Naive B cell (primary cell): ENCODE data around the gene LRRC1. TPM values are rescaled to one million over a fixed set of nuclear protein-coding genes. Genes with fewer than 3 reads are reported as not detected.

Source experiments
- ATAC-seq, 2 donors: fragments of 150-1000 bp; cut with Tn5 transposase; 2 replicates each; pipeline ENCODE4 v1.10.0; 2021; ENCODE audit warnings: low read depth in 2 of 2, mild to moderate bottlenecking in 2 of 2, moderate library complexity in 2 of 2
- DNase-seq: peaks from one replicate; pipeline ENCODE4 v3.0.0; 2022
- H3K27ac Mint-ChIP-seq, 6 donors: one replicate each; pipeline ENCODE4 v1.8.0; 2020 to 2022; ENCODE audit warnings: mild to moderate bottlenecking in 6 of 6, mixed read lengths in 6 of 6, moderate library complexity in 5 of 6, inconsistent platforms in 2 of 6
- H3K27me3 Mint-ChIP-seq, 3 donors: one replicate each; pipeline ENCODE4 v1.8.0; 2021 to 2022; ENCODE audit warnings: mixed read lengths in 3 of 3, mild to moderate bottlenecking in 1 of 3
- H3K36me3 Mint-ChIP-seq, 2 donors: one replicate each; pipeline ENCODE4 v1.8.0; 2020 to 2022; ENCODE audit warnings: mixed read lengths in 2 of 2, inconsistent platforms in 1 of 2, mild to moderate bottlenecking in 1 of 2
- H3K4me1 Mint-ChIP-seq, 3 donors: one replicate each; pipeline ENCODE4 v1.8.0; 2020 to 2022; ENCODE audit warnings: mixed read lengths in 3 of 3, inconsistent platforms in 1 of 3, mild to moderate bottlenecking in 1 of 3, moderate library complexity in 1 of 3
- H3K4me3 Mint-ChIP-seq, 8 donors: one replicate each; pipeline ENCODE4 v1.8.0; 2020 to 2022; ENCODE audit warnings: mild to moderate bottlenecking in 8 of 8, mixed read lengths in 8 of 8, moderate library complexity in 8 of 8, inconsistent platforms in 2 of 8
- H3K9me3 Mint-ChIP-seq, 7 donors: one replicate each; pipeline ENCODE4 v1.8.0; 2020 to 2022; ENCODE audit warnings: mixed read lengths in 7 of 7, mild to moderate bottlenecking in 5 of 7, inconsistent platforms in 2 of 7, moderate library complexity in 1 of 7
- polyA plus RNA-seq, 6 donors: library from polyadenylated mRNA; unstranded; fragments of 300-500 nt; fragmentation: Illumina TruSeq; gene quantifications; one replicate each; pipeline ENCODE4 v1.2.3, GENCODE V29; 2021; ENCODE audit warnings: low read depth in 6 of 6

Gene LRRC1
- polyA plus RNA-seq, 6 donors from 2014 or later = 1.8 to 7.1 (median 3.7) TPM

DNA sequence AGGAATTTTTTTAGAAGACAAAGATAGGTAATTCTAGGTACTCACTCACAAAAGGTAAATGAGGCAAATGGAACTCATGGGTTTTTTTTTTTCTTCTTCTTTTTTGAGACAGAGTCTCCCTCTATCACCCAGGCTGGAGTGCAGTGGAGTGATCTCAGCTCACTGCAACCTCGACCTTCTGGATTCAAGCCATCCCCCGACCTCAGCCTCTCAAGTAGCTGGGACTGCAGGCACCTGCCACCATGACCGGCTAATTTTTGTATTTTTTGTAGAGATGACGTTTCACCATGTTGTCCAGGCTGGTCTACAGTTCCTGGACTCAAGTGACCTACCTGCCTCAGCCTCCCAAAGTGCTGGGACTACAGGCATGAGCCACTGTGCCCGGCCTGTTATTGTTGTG, 126.1 kb downstream of the LRRC1 start:
- no peak overlapping the region for H3K27ac Mint-ChIP-seq
- no peaks in the 10 kb centered on the region for H3K27me3 Mint-ChIP-seq
- DNase-seq = no peak
- ATAC-seq = no peak
- no peaks in the 10 kb centered on the region for H3K4me1 Mint-ChIP-seq
- H3K36me3 Mint-ChIP-seq = peaks cover 23 to 24% of the 10 kb centered on the region in 2 donors
- no peak overlapping the region for H3K4me3 Mint-ChIP-seq
- H3K9me3 Mint-ChIP-seq = no peaks in the 10 kb centered on the region

DNA sequence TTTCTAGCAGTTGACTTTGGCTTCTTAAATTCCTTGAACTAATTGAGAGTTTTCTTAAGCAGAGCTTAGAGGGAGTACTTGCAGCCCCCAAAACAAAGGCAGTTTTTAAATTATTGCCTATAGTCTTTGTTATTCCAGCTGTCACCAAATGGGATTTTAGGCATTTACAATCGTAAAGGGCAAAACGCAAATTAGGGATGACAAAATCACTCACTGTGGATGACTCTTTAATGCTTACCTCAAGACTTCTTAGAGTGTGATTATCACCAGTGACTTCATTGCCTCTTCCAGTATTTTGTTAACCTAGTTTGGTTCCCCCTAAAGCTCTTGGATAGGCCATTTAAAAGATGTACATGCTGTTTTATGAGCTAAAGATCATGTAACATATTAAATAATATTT, 126.8 kb downstream of the LRRC1 start:
- no peak overlapping the region for H3K4me3 Mint-ChIP-seq

DNA sequence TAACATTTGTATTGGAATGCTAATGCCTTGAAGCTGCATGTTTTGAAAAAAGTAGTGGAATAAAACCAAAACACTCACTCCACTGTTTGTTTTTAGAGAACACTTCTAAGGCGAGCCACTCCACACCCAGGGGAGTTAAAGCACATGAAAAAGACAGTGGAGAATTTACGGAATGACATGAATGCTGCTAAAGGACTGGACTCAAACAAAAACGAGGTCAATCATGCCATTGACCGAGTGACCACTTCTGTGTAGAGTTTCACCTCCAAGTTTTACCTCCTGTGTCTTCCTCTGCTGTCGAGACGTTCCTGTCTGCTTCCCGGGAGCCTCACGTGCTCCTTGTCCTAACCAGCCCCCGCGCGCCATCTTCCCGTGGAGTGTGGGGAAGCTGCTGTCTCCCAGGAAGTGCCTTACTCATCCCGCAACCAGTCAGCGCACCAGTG, 127.8 kb downstream of the LRRC1 start:
- Mint-ChIP-seq H3K4me1 (no peaks in the 10 kb centered on the region), H3K4me3 (no peak overlapping the region), H3K27me3 (no peaks in the 10 kb centered on the region), H3K27ac (no peak overlapping the region), H3K36me3 (peaks cover 23 to 24% of the 10 kb centered on the region in 2 donors), H3K9me3 (no peaks in the 10 kb centered on the region)
- no peak for DNase-seq
- ATAC-seq = no peak

More for the DNA sequence above, 126.8 kb downstream of the LRRC1 start:
- H3K9me3 Mint-ChIP-seq = no peaks in the 10 kb centered on the region
- peaks cover 23 to 24% of the 10 kb centered on the region in 2 donors for H3K36me3 Mint-ChIP-seq
- no peak for ATAC-seq
- no peak overlapping the region for H3K27ac Mint-ChIP-seq
- H3K27me3 Mint-ChIP-seq = no peaks in the 10 kb centered on the region
- no peaks in the 10 kb centered on the region for H3K4me1 Mint-ChIP-seq
- DNase-seq = no peak

DNA sequence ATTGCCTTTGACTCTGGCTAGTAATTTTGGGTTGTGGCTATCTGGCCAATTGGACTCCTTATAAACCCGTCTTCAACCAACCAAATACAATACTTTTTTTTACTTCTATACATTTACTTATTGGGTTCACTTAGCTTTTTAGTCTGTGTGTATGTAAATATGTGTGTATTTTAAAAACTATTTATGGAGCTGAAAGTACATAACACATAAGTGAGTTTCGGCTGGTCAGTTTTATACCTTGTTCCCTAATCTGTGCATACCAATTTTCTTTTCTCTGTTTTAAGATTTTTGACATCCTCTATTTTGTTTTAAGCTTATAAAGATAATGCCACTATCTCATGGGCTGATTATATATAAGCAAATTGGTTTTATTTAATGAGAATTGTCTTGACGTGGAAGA, 129.5 kb downstream of the LRRC1 start:
- Mint-ChIP-seq H3K27ac (no peak overlapping the region), H3K27me3 (no peaks in the 10 kb centered on the region), H3K9me3 (no peaks in the 10 kb centered on the region), H3K36me3 (peaks cover 23 to 30% of the 10 kb centered on the region in 2 donors), H3K4me3 (no peak overlapping the region), H3K4me1 (no peaks in the 10 kb centered on the region)
- ATAC-seq = no peak
- no peak for DNase-seq

DNA sequence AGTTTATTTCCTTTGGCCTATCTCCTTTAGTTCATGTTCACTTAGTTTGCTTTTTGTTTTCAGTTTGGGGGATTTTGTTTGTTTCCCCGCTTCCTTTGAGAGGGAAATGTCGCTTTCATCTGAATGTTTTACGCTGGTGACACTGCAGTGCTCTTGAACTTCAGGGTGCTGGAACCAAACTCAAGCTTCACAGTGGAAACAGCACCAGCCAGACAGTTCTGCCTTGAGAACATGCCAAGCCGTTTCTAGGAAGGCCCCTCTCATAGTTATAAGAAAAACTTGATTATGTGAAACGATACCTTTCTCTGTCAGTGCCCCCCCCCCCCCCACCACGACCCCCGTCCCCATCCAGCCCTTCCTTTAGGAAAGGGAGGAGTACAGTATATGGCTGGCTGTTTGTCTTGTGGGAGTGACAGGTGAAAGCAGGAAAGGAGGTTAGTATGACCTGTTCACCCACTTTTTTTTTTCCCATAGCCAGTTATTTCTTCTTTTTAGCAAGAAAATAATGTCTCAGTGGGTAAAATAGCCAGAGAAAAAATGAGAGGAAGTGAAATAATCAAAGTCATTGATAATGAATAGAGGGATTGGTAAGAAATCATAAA, 130.1 kb downstream of the LRRC1 start:
- peaks cover 17 to 24% of the 10 kb centered on the region in 2 donors for H3K36me3 Mint-ChIP-seq
- H3K9me3 Mint-ChIP-seq = no peaks in the 10 kb centered on the region
- peaks cover 0 to 3% (median 0%) of the 10 kb centered on the region in 3 donors for H3K4me1 Mint-ChIP-seq
- DNase-seq = no peak
- no peaks in the 10 kb centered on the region for H3K27me3 Mint-ChIP-seq
- ATAC-seq = no peak
- no peak overlapping the region for H3K27ac Mint-ChIP-seq
- H3K4me3 Mint-ChIP-seq = no peak overlapping the region

DNA sequence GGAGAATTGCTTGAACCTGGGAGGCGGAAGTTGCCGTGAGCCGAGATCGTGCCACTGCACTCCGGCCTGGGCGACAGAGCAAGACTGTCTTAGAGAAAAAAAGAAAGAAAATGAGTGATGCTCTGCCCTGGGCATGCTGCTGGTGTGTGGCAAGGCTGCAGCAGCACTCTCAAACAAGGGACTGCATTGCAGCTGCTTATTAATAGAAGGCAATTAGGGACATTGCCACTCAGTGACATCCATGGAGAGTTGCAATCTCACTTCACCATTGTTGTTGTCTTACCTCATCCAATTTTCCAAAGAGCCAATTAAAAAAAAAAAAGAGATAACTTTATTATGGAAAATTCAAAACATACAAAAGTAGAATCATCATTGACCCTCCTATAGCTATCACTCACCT, 131.1 kb downstream of the LRRC1 start:
- DNase-seq = no peak
- Mint-ChIP-seq H3K36me3 (peaks cover 7 to 19% of the 10 kb centered on the region in 2 donors), H3K27ac (no peak overlapping the region), H3K4me1 (peaks cover 0 to 10% (median 0%) of the 10 kb centered on the region in 3 donors), H3K27me3 (no peaks in the 10 kb centered on the region), H3K9me3 (no peaks in the 10 kb centered on the region), H3K4me3 (no peak overlapping the region)
- ATAC-seq = no peak

DNA sequence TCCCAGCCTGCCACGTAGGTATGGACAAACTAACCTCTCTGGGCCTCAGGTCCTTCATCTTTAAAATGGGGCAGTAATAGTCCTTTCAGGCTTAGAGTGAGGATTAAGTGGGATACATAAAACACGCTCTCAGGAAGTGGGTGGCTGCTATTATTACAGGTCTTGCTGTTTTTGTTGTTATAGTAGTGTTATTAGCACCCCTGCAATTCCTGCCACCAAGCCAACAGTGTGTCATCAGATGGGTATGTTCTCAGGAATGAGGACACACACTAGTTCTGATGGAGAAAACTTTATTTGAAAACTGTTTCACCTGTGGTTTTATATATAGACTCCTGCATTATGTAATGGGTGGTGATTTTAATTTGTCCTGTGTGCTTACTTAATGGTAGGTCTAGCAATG, 131.7 kb downstream of the LRRC1 start:
- no peak for DNase-seq
- no peak for ATAC-seq
- Mint-ChIP-seq H3K4me1 (peaks cover 0 to 12% (median 0%) of the 10 kb centered on the region in 3 donors), H3K27ac (no peak overlapping the region), H3K36me3 (peaks cover 1 to 14% of the 10 kb centered on the region in 2 donors), H3K27me3 (no peaks in the 10 kb centered on the region), H3K9me3 (no peaks in the 10 kb centered on the region), H3K4me3 (no peak overlapping the region)

DNA sequence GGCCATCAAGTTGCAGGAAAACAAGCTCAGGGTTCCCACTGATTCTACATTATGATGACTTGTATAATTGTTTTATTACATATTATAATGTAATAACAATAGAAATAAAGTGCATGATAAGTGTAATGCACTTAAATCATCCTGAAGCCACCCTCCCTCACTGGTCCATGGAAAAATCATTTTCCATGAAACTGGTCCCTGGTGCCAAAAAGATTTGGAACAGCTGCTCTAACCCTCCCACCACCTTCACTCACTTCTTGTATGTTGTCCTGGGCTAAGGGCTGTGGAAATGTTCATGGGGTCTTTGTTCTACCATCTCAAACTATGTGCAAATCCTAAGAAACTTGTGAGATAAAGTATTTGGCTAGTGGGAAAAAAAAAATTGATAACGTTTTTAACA, 133.8 kb downstream of the LRRC1 start:
- Mint-ChIP-seq H3K9me3 (no peaks in the 10 kb centered on the region), H3K4me1 (peaks cover 0 to 12% (median 0%) of the 10 kb centered on the region in 3 donors), H3K36me3 (peaks cover 0 to 6% of the 10 kb centered on the region in 2 donors), H3K27me3 (no peaks in the 10 kb centered on the region), H3K27ac (no peak overlapping the region), H3K4me3 (no peak overlapping the region)
- ATAC-seq (no peak), DNase-seq (no peak)

DNA sequence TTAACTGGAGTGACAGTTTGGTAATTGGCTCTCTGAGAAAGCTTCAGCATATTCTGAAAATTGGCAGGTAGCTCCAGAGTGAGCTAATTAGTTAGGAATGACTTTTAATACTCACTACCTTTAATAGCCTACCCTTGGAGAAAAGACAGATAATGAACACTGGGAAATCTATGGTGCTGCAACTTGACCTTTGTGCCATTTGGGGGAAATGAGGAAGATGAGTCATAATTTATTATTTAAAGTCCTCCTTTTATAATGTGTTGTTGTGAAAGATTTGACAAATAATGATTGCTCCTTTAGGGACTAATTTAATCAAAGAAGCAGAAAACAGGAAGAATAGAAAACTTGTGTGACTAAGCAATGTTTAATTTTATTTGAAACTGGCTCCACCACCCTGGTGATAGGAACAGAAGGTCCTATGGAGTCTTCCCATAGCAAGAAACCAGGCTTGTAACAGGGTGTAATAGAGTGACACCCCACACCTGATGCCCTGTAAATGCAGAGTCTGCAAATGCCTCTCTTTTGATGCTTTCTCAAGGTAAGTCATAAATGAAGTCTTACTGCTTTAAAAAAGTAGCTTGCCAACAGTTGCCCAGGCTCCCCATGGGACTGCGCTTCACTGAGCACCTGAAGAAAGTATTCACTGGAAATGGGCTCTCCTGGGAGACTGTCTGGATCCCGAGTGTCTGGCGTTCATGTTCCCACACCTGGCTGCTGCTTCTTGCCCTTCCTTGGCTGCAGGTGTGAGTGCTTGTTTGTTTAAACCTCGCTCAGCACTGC, 134.4 kb downstream of the LRRC1 start:
- Mint-ChIP-seq H3K9me3 (no peaks in the 10 kb centered on the region), H3K36me3 (peaks cover 0 to 6% of the 10 kb centered on the region in 2 donors), H3K27me3 (no peaks in the 10 kb centered on the region), H3K4me1 (peaks cover 0 to 12% (median 0%) of the 10 kb centered on the region in 3 donors), H3K27ac (no peak overlapping the region), H3K4me3 (no peak overlapping the region)
- DNase-seq (no peak), ATAC-seq (no peak)

DNA sequence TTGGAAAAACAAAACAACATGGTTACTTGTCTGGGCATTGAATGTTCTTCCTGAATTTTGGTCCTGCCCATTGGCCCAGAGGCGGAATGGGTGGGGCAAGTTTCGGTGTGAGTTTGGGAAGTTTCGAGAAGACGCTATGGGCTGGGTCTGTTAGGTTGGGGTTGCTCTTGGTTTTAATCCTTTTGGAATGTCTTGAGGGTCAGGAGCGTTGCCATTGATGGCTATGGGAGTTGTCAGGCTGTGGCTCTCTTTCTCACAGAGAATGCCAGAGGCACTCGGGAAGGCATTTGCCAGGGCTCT, 135.0 kb downstream of the LRRC1 start:
- Mint-ChIP-seq H3K9me3 (peaks cover 0 to under 1% (median 0%) of the 10 kb centered on the region in 7 donors), H3K4me3 (no peak overlapping the region), H3K27ac (no peak overlapping the region), H3K36me3 (peaks cover 0 to 6% of the 10 kb centered on the region in 2 donors), H3K27me3 (no peaks in the 10 kb centered on the region), H3K4me1 (peaks cover 0 to 12% (median 0%) of the 10 kb centered on the region in 3 donors)
- DNase-seq = no peak
- ATAC-seq = no peak

DNA sequence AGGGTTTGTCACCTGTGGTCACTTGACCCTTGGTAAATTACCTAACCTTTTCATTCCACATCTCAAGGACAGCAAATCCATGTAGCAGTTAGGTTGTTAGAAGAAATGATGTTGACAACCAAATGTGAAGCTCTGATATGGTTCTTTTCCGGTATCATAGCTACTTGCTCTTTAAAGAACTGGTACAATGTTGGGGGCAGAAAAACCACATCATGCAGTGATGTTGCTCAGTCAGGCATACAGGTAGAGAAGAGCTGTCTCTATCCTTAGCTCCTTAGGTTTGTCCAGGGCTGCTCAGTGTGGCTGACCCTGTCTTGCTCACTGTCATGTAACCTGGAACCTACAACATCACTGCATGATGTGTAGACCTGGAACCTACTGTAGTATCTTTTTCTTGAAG, 135.5 kb downstream of the LRRC1 start:
- Mint-ChIP-seq H3K27ac (no peak overlapping the region), H3K36me3 (peaks cover 0 to 6% of the 10 kb centered on the region in 2 donors), H3K4me3 (no peak overlapping the region), H3K9me3 (peaks cover 0 to 2% (median 0%) of the 10 kb centered on the region in 7 donors), H3K27me3 (no peaks in the 10 kb centered on the region), H3K4me1 (peaks cover 0 to 12% (median 0%) of the 10 kb centered on the region in 3 donors)
- DNase-seq (no peak), ATAC-seq (no peak)

DNA sequence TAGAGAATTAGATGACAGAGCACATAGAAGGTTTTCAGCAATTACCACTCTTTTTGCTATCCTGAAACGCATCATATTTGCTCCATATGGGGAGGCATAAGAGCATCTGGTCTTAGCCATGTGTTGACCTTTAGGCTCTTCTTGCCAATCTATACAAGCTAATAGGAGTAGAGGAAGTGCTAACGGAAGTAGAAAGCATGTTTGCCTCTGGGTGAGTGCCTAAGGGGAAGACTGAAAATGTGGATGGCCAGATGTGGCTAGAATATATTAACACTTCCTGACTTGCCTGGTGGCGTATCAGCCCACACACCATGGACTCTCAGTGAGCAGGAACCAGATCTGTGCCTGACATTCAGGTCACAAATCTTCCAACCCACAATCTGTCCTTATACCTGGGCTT, 136.3 kb downstream of the LRRC1 start:
- no peak for ATAC-seq
- peaks cover 0 to 12% (median 0%) of the 10 kb centered on the region in 3 donors for H3K4me1 Mint-ChIP-seq
- peaks cover 0 to 2% (median 0%) of the 10 kb centered on the region in 7 donors for H3K9me3 Mint-ChIP-seq
- no peak for DNase-seq
- no peak overlapping the region for H3K27ac Mint-ChIP-seq
- H3K4me3 Mint-ChIP-seq = no peak overlapping the region
- H3K36me3 Mint-ChIP-seq = peaks cover 0 to 6% of the 10 kb centered on the region in 2 donors
- no peaks in the 10 kb centered on the region for H3K27me3 Mint-ChIP-seq

DNA sequence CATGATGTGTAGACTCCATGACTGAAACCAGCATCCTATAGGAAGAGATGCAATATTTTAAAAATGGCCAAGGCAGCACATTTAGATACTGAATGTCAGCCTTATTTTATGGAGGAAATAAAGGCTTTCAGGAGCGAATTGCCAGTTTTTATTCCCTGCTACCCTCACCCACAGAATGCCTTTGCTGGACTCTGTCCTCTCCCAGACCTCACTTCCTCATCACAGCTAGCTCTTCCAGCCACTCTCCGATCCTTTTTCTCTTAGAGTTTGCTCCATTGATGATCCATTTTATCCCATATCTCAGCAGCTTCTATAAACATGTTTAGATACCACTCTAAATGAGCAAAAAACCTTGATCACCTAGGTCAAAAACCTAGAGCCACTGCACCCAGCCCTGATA, 137.7 kb downstream of the LRRC1 start:
- H3K27ac Mint-ChIP-seq = no peak overlapping the region
- H3K4me3 Mint-ChIP-seq = no peak overlapping the region
- H3K4me1 Mint-ChIP-seq = peaks cover 0 to 12% (median 0%) of the 10 kb centered on the region in 3 donors
- H3K27me3 Mint-ChIP-seq = peaks cover 0 to 5% (median 0%) of the 10 kb centered on the region in 3 donors
- peaks cover 0 to 2% (median 0%) of the 10 kb centered on the region in 7 donors for H3K9me3 Mint-ChIP-seq
- peaks cover 0 to 6% of the 10 kb centered on the region in 2 donors for H3K36me3 Mint-ChIP-seq
- DNase-seq = no peak
- no peak for ATAC-seq

DNA sequence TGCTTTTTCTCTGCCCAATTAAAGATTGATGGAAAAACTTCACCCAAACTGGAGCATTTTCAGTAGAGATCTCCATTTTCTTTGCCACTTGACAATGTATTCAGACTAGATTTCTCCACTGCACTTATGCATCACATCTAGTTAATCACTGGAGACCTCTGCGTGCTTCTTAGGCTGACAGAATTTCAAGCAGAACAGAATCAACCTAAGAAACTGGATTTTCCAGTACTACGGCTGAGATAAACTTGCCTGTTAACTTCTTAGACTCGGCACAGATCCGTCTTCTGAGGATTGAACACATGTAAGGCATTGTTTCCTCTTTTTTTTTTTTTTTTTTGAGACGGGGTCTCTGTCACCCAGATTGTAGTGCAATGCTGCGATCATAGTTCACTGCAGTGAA, 139.2 kb downstream of the LRRC1 start:
- peaks cover 0 to 12% (median 0%) of the 10 kb centered on the region in 3 donors for H3K4me1 Mint-ChIP-seq
- H3K36me3 Mint-ChIP-seq = peaks cover 0 to 1% of the 10 kb centered on the region in 2 donors
- H3K27me3 Mint-ChIP-seq = peaks cover 0 to 5% (median 4%) of the 10 kb centered on the region in 3 donors
- peaks cover 0 to 2% (median 0%) of the 10 kb centered on the region in 7 donors for H3K9me3 Mint-ChIP-seq
- no peak overlapping the region for H3K27ac Mint-ChIP-seq
- no peak overlapping the region for H3K4me3 Mint-ChIP-seq
- DNase-seq = no peak
- no peak for ATAC-seq
